GM18870 (cell line): ENCODE data around the gene PRSS48.
A peak's percentile ranks its signal among the peaks of the same experiment; 100 is the strongest.
"Not testable (repeated sequence)": the region's sequence is repeated elsewhere in the genome, so short reads cannot be mapped to it uniquely, and the experiment has no call there.

Experiments used
- ATAC-seq: cut with Tn5 transposase; IDR thresholded peaks from one replicate; pipeline ENCODE4 v1.9.1; 2021; ENCODE audit warnings: moderate library complexity; ENCODE audit not compliant: unreplicated experiment

The PRSS48 gene

GRCh38 chr4:151259752-151260151, 17.2 kb upstream of the PRSS48 start:
- no peak for ATAC-seq

- ATAC-seq, result no peak
These were observed 16.4 kb upstream of the PRSS48 start for GRCh38 chr4:151260526-151260925.

- ATAC-seq, result no peak
These were observed 13.5 kb upstream of the PRSS48 start for GRCh38 chr4:151263455-151263854.

GRCh38 chr4:151266497-151266896, 10.5 kb upstream of the PRSS48 start:
- no peak for ATAC-seq

GRCh38 chr4:151267104-151267503, 9.9 kb upstream of the PRSS48 start:
- no peak for ATAC-seq

GRCh38 chr4:151267822-151268535, 9.0 kb upstream of the PRSS48 start:
- no peak for ATAC-seq

- ATAC-seq, result not testable (repeated sequence)
These were observed 8.1 kb upstream of the PRSS48 start for GRCh38 chr4:151268905-151269304.

GRCh38 chr4:151284534-151285245, 7.7 kb downstream of the PRSS48 start:
- no peak for ATAC-seq

- ATAC-seq, result no peak
These were observed 10.4 kb downstream of the PRSS48 start for GRCh38 chr4:151287409-151287808.

GRCh38 chr4:151291485-151291884, 14.5 kb downstream of the PRSS48 start:
- no peak for ATAC-seq

GRCh38 chr4:151292038-151292437, 15.1 kb downstream of the PRSS48 start:
- no peak for ATAC-seq

GRCh38 chr4:151294833-151295496, 18.0 kb downstream of the PRSS48 start:
- ATAC-seq, result no peak

- ATAC-seq, result no peak
These were observed 19.3 kb downstream of the PRSS48 start for GRCh38 chr4:151296227-151296626.

- ATAC-seq, result no peak
These were observed 20.2 kb downstream of the PRSS48 start for GRCh38 chr4:151297170-151297569.

- ATAC-seq, result no peak
These were observed 25.5 kb downstream of the PRSS48 start for GRCh38 chr4:151302432-151302831.

GRCh38 chr4:151304226-151304625, 27.3 kb downstream of the PRSS48 start:
- ATAC-seq, result no peak

- ATAC-seq, result peak; percentile 98
These were observed 27.8 kb downstream of the PRSS48 start for GRCh38 chr4:151304755-151305154.

GRCh38 chr4:151310124-151310728, 33.3 kb downstream of the PRSS48 start:
- no peak for ATAC-seq

- no peak for ATAC-seq
These were observed 36.5 kb downstream of the PRSS48 start for GRCh38 chr4:151313306-151314009.

- no peak for ATAC-seq
These were observed 37.0 kb downstream of the PRSS48 start for GRCh38 chr4:151314010-151314355.

- no peak for ATAC-seq
These were observed 37.5 kb downstream of the PRSS48 start for GRCh38 chr4:151314479-151314878.
